ENCODE data around the gene TAS2R42.

TAS2R42 gene, protein sequence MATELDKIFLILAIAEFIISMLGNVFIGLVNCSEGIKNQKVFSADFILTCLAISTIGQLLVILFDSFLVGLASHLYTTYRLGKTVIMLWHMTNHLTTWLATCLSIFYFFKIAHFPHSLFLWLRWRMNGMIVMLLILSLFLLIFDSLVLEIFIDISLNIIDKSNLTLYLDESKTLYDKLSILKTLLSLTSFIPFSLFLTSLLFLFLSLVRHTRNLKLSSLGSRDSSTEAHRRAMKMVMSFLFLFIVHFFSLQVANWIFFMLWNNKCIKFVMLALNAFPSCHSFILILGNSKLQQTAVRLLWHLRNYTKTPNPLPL

DNA sequence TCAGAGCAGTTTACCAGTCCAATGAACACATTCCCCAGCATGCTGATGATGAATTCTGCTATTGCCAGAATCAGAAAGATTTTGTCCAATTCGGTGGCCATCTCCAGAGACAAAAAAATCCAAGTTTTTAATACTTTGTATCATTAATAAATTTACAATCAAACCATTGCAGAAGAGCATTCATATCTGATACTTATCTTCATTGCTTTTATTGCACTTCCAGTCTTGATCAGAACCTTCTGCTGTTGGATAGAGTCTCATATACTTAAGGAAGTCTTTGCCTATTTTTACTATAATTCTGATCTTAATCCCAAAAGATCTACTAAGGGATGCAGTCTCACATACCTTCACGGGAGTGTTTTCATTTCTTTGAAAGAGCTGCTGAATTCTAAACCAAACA, at the start of gene TAS2R42:
Gene TAS2R42 (minus strand): TSS at position 101 of the 400 bp plus-strand sequence. CDS start 0 bp downstream, at position 101.
- DNase-seq = no peak

DNA sequence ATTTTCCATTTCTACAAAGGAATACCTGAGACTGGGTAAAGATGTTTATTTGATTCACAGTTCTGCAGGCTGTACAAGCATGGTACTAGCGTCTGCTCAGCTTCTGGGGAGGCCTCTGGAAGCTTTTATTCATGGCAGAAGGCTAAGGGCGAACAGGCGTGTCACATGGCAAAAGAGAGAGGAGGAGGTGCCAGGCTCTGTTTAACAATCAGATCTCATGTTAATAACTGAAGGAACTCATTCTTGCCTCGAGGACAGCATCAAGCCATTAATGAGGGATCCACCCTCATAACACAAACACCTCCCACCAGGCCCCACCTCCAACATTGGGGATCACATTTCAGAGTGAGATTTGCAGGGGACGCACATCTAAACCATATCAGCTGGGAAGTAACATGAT, 46.8 kb upstream of the TAS2R42 start:
- DNase-seq = no peak

DNA sequence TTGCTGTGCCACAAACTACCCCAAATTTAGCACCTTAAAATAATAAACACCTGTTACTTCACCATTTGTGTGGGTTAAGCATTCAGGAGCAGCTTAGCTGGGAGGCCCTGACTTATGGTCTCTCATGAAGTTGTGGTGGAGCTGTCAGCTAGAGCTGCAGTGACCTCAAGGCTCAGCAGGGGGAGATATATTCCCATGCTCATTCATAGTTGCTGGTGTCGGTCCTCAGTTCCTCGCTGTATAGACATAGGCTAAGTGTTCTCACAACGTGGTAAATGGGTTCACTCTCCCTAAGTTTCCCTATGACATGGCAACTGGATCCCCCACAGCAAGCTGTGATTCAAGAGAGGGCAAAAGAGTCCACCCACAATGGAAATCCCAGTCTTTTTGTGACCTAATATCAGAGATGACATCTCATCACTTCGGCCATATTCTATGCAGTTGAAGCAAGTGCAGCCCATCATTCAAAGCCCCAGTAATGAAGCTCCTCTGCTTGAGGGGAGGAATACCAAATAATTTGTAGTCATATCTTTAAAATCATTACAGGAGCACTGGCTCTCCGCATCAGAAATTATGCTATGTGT, 41.7 kb upstream of the TAS2R42 start:
- peak; percentile 28 to 65 for DNase-seq

DNA sequence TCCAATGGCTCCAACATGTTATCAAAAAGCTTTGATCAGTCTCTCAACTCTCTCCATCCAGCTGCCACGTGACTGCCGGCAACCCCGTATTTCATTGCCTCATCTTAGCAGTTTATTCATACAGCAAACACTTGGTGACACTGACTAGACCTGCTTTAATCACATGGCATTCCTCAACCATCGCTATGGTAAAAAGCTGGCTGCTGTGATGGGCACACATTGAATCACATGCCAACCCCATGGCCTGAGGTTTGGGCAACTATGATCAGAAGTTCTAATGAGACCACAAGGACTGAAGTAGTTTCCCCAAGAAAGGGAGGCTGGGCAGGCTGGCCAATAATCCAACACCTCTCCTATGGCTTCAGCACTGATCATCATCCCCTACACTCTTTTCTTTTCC, 40.6 kb upstream of the TAS2R42 start:
- DNase-seq = no peak

DNA sequence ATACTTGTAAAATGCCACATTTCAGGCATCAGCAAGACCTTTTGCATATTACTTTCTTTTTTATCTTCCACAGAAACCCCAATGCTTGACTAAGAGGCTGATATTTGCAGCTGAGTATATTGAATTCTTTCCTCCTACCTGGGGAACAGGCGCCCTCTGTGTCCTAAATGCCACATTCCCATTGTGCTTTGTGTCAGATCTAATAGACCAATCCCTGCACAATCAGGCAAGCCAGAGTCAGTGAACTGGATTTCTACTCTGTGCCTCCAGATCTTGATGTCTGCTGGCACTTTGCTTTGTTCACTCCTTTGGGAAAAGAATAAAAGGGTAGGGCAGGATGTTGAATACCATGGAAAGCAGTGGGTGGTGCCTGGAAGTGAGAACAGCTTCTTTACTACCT, 22.4 kb upstream of the TAS2R42 start:
- no peak for DNase-seq

DNA sequence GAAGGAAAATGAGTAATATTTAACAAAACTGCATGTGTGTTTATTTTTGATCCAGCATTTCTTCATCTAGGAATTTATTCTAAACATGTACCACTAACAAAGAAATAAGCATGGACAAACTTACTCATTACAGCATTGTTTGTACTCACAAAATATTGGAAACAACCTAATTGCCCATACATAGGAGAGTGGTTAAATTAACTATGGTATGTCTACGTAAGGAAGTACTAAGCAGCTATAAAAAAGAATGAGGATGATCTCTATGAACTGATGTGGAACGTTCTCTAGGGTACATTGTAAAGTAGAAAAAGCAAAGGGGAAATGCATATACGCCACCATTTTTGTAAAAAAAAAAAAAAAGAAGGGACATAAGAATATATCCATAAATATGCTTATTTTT, 17.4 kb upstream of the TAS2R42 start:
- DNase-seq = no peak

DNA sequence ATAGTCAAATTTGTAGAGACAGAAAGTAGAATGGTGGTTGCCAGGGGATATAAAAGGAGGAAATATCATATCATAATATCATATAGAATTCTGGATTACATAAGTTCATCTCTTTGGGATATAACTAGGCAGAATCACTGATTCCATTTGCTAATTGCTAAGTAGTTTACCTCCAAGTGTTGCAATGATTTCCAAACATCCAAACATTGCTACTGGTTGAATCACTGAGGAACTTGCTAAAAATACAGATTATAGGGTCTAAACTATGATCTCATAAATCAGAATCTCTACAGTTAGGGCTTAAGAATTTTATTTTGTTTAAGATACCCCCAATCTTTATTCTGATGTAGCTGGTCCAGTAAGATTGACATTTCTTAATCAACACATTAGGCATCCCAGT, 16.1 kb upstream of the TAS2R42 start:
- no peak for DNase-seq

DNA sequence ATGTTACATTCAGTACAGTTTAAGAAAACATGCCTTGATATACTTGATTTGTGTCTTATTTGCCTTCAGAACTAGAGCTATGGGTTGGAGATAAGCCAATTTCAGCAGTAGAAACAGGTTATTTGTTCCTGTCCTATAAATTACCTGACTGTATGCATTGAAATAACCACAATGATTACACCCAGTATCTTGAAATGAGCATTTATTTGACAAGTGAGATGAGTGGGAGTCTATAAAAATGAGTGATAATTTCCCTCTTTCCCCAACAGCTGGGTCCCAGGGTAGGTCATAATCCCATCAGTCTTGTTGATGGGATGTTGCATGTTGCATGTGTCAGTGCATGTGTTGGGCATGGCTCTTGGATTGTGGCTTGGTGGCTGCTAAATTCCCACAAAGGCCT, 3.7 kb downstream of the TAS2R42 start:
- DNase-seq = peak in 1 of 2 experiments; percentile 24

DNA sequence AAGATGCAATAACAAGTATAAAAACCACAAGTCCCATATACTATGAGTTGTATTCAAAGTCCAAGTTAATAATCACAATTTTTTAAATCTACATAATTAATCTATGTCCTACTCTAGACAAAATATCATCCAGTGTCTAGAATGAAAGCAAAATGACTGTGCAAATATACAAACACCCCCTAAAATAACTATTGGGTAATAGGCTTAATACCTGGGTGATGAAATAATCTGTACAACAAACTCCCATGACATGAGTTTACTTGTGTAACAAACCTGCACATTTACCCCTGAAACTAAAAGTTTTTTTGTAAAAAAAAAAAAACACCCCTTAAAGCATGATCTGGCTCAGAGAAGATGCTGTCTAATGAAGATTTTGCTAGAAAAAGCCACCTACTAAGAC, 4.2 kb downstream of the TAS2R42 start:
- no peak for DNase-seq

DNA sequence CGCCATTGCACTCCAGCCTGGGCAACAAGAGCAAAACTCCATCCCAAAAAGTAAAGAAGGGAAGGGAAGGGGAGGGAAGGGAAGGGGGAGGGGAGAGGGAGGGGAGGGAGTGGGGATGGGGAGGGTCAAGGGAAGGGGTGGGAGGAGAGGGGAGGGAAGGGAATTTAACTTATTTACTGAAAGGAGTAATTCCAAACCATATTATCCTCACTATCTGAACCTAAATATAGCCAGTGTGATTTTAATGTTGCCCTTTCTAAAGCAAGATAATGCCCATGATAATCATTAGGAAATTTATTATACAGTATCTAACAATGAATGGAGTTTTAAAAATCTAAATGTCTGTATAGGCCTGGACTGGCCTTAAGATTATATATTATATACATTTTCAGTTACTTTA, 8.5 kb downstream of the TAS2R42 start:
- no peak for DNase-seq

DNA sequence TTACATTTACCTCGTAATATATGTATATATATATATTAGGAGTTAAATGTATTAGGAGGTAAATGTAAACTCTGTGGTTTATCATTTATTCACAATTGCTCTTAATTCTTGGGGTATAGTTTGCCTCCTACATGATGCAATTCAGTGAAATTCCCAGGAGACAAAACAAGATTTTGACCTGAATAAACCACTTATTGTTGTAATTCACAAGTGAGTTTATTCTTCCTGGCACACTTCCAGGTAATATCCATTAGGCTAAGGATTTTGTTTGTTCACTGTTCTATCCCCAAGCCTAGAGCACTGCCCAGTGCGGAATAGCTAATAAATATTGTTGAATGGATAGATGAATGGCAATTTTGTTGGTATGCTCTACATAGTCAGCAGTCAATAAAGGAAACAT, 12.7 kb downstream of the TAS2R42 start:
- peak; percentile 60 to 98 for DNase-seq

DNA sequence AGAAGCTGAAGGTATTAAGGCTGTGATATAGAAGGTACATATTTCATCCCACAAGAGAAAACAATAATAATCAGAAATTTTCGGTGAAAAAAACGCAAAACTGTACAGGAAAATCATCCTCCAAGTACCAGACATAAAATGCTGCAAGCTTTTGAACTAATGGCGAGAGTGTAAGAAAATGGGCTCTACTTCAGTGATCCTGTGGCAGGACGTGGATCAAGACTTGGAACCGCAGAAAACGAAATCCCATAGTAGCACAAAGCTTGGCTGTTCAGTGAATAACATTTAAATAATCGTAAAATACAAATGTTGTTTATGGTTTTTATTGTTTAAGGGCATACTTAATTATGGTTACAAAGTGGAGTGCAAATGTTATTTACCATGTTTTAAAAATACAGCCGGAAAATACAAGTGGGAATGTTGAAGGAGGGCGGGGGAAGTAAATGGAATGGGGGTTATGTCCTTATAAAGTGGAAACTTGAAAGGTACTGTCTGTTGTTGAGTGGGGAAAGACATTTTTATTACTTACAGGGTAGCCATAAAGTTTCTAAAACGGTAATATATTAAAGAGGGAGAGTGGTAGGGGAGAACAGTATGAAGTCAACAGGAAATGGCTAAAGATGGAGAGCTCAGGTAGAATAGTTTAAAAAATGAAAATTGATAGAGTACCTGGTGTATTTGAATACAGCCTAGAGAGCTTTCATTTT, 14.6 kb downstream of the TAS2R42 start:
- DNase-seq = no peak

DNA sequence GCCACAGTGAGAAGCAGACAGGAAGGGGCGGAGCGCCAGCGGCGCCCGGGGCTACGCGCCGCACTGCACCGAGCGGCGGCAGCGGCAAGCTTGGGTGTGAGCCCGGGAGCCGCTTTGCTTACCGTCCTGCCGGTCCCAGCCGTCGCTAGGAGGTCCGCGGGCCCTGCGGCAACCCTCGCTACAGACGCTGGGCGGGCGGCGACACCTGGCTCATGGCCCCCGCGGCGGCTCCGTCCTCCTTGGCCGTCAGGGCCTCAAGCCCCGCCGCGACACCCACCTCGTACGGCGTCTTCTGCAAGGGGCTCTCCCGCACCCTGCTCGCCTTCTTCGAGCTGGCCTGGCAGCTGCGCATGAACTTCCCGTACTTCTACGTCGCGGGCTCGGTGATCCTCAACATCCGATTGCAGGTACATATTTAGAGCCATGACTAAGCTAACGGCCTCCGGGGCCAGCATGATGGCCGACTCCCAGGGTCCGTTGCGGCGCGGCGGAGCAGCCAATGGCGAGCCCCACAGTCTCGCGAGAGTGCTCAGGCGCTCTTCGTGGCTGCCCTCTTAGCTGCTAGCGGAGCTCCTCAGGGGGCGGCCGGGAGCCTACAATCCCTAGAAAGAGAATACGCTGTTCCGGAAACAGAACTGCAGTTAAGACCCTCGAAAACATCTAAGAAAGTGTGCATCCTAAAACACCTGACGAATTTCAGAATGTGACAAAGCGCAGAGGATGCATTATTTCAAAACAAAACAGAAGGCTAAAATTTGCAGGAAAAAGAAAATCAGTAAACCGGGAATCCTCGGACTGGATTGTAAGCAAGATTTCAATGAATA, 15.4 kb downstream of the TAS2R42 start, which contains the start of gene SMIM10L1:
Gene SMIM10L1 (plus strand): TSS at position 50 of the 824 bp plus-strand sequence. CDS start 163 bp downstream, at position 213.
- DNase-seq = peak; percentile 90 to 96

DNA sequence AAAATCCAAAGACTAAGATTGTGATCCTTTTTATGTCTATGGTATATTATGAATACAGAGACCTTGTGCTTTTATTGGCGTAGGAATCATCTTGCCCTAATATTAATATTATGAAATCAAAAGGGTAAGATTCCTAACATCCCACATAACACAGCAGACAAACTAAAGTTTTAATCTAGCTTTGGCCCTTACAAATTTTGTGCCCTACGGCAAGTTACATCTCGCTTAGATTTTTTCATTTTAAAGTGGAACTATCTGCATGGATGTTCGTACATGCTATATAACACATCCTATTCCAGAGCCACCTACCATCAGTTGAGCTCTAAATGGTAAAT, 16.0 kb downstream of the TAS2R42 start:
- DNase-seq = no peak

DNA sequence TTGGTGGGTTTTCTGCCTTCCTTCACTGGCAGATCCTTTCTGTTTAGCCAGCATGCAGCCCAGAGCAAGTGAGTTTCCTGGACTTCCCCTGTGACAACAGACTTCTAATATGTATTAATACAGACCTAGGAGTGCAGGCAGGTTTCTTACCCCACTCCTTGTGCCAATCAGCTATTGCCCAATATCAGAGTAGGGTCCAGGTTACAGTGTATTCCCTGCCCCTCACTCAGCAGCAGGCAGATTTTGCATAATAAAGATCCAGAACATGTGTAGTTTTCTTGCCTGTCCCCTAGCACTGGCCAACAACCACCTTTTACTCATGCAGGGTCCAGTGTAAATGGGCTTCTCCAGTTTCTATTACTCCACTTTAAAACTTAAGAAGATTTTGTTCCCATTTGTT, 20.4 kb downstream of the TAS2R42 start:
- DNase-seq = no peak

DNA sequence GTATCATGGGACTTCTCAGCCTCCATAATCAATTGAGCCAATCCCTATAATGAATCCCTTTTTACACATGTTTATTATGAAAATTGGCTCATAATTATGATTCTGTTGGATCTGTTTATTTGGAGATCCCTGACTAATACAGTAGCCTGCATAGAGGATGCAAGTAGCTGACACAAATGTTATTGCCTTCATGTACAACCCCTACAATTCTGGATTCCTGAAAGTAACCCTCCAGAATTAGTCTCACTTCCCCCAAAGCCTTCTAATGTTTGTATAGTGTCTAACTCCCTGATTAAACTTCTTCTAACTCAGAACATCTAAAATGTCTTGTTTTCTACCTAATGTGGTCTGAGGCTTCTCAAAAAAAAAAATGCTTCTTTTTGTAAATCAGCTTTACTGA, 22.4 kb downstream of the TAS2R42 start:
- DNase-seq = no peak

DNA sequence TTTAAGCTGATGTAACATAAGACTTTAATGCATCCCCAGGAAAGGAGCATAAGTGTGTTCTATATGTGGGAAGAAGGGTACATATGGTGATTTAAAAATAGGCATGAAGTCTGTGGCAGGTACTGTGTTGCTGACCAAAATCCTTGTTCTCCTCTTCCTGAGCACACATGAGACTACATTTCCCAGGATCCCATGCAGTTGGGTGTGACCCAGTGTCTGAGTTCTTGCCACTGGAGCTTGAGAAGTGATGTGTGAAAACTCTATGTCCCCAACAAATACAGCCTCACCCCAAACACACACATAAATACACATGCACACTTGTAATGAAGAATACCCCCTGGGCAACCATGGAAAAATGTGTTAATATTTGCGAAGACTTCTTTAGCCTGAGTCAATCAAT, 24.2 kb downstream of the TAS2R42 start:
- no peak for DNase-seq

DNA sequence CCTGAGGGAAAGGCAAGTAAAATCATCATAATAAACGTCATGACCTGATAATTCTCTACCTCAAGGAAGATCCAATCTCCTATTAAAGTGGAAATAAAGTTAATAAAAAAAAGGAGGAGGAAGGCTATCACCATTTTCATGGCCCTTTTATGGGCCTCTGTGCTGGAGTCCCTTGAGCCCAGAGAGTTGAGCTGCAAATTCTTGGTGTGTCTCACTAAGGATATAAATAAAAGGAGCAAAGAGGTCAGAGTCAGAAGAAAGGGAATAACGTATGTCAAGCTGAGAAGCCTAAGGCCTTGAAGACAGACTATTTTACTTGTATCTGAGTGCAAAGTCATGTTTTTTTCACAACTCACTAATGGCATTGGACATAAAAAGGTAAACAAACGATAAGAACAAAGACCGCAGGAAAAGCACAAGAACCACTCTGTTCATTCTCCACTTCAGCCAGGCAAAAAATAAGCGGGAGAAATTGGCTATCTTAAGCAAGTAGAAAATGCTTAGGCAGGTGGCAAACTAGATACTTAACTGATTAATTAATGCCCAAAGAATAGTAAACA, 27.8 kb downstream of the TAS2R42 start:
- no peak for DNase-seq

DNA sequence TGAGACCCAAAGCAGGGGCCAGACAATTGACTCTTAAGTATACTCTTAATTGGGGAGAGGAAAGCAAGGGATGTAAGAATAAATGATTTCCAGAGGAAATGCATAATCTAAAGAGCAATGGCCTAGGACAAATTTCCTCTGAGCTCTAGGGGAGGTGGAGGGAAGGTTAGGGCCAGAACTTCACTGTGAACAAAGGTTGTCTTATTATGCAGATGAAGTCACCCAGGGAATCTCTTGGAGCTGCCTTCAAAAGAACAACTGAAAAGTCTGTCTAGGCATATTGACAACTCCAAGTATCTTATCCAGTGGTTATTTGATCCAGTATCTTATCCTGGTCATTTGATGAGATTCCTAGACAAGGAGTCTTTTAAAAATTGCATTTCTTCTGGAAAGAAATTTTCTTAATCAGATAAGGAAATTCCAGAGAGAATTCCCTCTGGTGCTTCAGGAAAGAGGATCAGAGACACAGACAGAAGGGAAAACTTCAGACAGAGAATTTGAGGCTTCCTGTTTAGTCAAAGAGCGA, 32.3 kb downstream of the TAS2R42 start:
- DNase-seq = no peak

DNA sequence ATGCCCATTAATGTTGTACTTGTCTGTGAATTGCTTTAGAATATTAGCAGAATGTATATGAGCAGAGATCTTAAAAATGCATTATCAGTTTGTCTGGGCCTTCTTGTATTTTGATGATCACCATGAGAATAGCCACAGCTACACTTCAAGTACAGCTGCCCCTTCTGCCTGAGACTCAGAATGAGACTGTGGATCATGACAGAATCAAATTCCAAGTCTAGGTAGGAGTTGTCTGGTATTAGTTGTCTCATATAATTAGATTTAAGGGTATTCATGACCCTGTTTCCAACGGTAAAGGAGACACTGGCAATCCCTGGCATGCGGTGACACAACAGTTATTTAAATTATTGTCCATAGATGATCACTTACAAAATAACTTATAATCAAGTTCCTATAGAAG, 34.0 kb downstream of the TAS2R42 start:
- DNase-seq = no peak

DNA sequence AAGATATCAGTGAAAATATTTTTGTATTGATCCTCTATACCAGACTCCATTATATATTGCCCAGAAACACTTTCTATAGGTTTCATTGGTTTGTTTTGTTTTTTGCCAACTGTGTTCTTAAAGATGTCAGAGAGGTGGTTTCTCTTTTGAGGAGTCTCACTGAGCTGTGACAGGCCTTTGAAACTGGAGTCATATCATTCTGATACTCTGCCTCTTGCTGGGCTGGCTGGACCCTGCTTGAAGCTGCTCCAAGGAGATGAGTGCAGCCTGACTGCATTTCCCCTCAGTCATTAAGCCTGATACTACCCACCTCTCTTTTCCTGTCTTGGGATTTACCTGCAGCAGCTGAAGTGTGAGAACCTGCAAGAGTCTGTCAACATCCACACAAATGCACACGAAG, 35.9 kb downstream of the TAS2R42 start:
- no peak for DNase-seq

DNA sequence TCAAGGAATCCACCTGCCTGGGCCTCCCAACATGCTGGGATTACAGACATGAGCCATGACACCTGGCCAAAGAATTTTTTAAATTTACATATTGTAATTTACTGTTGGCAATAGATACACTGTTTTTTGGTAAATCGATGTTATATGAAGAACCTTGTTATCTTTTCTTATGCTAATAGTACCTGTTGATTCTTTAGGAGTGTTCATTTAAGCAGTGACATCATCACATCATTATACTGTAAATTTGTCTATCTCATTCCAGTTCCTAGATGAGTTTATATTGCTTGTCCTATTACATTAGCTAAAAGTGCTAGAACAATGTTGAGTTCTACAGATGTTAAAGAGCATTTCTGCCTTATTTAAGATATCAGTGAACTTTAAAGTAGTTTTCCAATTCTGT, 39.3 kb downstream of the TAS2R42 start:
- no peak for DNase-seq

DNA sequence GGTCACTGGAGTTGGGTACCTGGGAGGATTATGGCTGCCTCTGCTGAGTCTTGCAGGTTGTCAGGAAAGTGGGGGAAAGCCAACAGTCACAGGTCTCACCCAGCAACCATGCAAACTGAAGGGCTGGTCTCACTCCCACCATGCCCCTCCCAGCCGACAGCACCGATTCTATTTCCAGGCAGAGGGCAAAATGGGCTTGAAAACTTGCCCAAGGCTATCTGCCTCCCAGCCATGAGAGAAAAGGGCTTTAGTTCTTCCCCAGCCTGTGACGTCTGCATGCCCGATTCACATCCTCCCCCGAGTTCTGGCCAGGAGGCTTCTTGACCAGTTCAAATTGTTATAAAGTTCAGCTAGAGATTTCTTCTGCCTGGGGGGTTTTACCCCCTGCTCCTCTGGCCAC, 42.4 kb downstream of the TAS2R42 start:
- no peak for DNase-seq

Measured in NCI-H1930 (cell line).